CD14-positive monocyte (primary cell): ENCODE data around the gene RBMS1. TPM values are rescaled to one million over a fixed set of nuclear protein-coding genes. Genes with fewer than 3 reads are reported as not detected.

Experiments used
- DNase-seq, 3 donors: peaks; one replicate each; pipeline ENCODE4 v3.0.0-alpha.2; 2011 to 2022
- H2AFZ ChIP-seq: 2 replicates; pipeline ENCODE4 v1.6.0; 2012; ENCODE audit warnings: mild to moderate bottlenecking, low read depth, low read length, inconsistent platforms; ENCODE audit not compliant: insufficient read depth, poor library complexity, severe bottlenecking
- H3K27ac ChIP-seq, 2 donors: 1 replicate in 1 of 2; 2 replicates in 1 of 2; pipeline ENCODE4 v1.5.1; 2012 to 2013; ENCODE audit warnings: low read length in 2 of 2, control low read depth in 1 of 2, inconsistent platforms in 1 of 2, low read depth in 1 of 2, mild to moderate bottlenecking in 1 of 2
- H3K27me3 ChIP-seq, 2 donors: one replicate each; pipeline versions ENCODE4 v1.6.0 to v1.6.1; 2011 to 2013; ENCODE audit warnings: low read length in 2 of 2; ENCODE audit not compliant: control insufficient read depth in 2 of 2, insufficient read depth in 2 of 2
- H3K36me3 ChIP-seq, 2 donors: replicated peaks in 1 of 2; 1 replicate in 1 of 2; 2 replicates in 1 of 2; pipeline versions ENCODE4 v1.5.1 to v1.6.1; 2012 to 2013; ENCODE audit warnings: low read length in 2 of 2, control low read depth in 1 of 2, inconsistent platforms in 1 of 2, mild to moderate bottlenecking in 1 of 2; ENCODE audit not compliant: insufficient read depth in 2 of 2, control insufficient read depth in 1 of 2
- H3K4me1 ChIP-seq, 2 donors: 1 replicate in 1 of 2; 2 replicates in 1 of 2; pipeline versions ENCODE4 v1.5.1 to v1.6.1; 2012 to 2013; ENCODE audit warnings: low read length in 2 of 2, control low read depth in 1 of 2, inconsistent platforms in 1 of 2, mild to moderate bottlenecking in 1 of 2, moderate library complexity in 1 of 2; ENCODE audit not compliant: insufficient read depth in 2 of 2, control insufficient read depth in 1 of 2
- H3K4me2 ChIP-seq: replicated peaks from 2 replicates; pipeline ENCODE3; 2012; ENCODE audit warnings: low read length, moderate library complexity, mild to moderate bottlenecking; ENCODE audit not compliant: poor library complexity, severe bottlenecking; ENCODE audit errors: extremely low read depth
- H3K4me3 ChIP-seq, 3 experiments: fragments of 200-600 bp in 1 of 3; sonication (generic) in 1 of 3; replicated peaks in 1 of 3; 1 replicate in 2 of 3; 2 replicates in 1 of 3; pipeline ENCODE4 v1.5.1; 2011 to 2013; ENCODE audit warnings: low read length in 3 of 3, mild to moderate bottlenecking in 3 of 3, control low read depth in 2 of 3, low read depth in 2 of 3, inconsistent platforms in 1 of 3, moderate library complexity in 1 of 3
- H3K79me2 ChIP-seq: 2 replicates; pipeline ENCODE4 v1.6.0; 2012; ENCODE audit warnings: mild to moderate bottlenecking, control low read depth, inconsistent platforms, low read length, moderate library complexity; ENCODE audit not compliant: insufficient read depth
- H3K9ac ChIP-seq: 2 replicates; pipeline ENCODE4 v1.6.0; 2017; ENCODE audit warnings: low read length, mild to moderate bottlenecking; ENCODE audit not compliant: insufficient read depth, poor library complexity, severe bottlenecking
- H3K9me3 ChIP-seq, 2 donors: replicated peaks in 1 of 2; 1 replicate in 1 of 2; 2 replicates in 1 of 2; pipeline versions ENCODE4 v1.5.1 to v1.6.1; 2012 to 2013; ENCODE audit warnings: low read length in 2 of 2, control low read depth in 1 of 2; ENCODE audit not compliant: control insufficient read depth in 1 of 2, insufficient read depth in 1 of 2
- H4K20me1 ChIP-seq: 2 replicates; pipeline ENCODE4 v1.6.0; 2012; ENCODE audit warnings: mild to moderate bottlenecking, low read length, control low read depth, moderate library complexity; ENCODE audit not compliant: insufficient read depth
- H3K27ac Mint-ChIP-seq, 7 donors: one replicate each; pipeline ENCODE4 v1.8.0; 2020; ENCODE audit warnings: mild to moderate bottlenecking in 7 of 7, mixed read lengths in 7 of 7, moderate library complexity in 6 of 7, inconsistent platforms in 2 of 7
- H3K27me3 Mint-ChIP-seq, 3 donors: one replicate each; pipeline ENCODE4 v1.8.0; 2021 to 2022; ENCODE audit warnings: low read depth in 3 of 3, mild to moderate bottlenecking in 3 of 3, mixed read lengths in 3 of 3, moderate library complexity in 3 of 3, inconsistent platforms in 1 of 3
- H3K36me3 Mint-ChIP-seq, 2 donors: one replicate each; pipeline ENCODE4 v1.8.0; 2020; ENCODE audit warnings: mixed read lengths in 2 of 2, inconsistent platforms in 1 of 2, mild to moderate bottlenecking in 1 of 2
- H3K4me1 Mint-ChIP-seq: one replicate; pipeline ENCODE4 v1.8.0; 2020; ENCODE audit warnings: mild to moderate bottlenecking, mixed read lengths
- H3K4me3 Mint-ChIP-seq, 2 donors: one replicate each; pipeline ENCODE4 v1.8.0; 2020; ENCODE audit warnings: mild to moderate bottlenecking in 2 of 2, mixed read lengths in 2 of 2, moderate library complexity in 1 of 2
- H3K9me3 Mint-ChIP-seq, 7 donors: one replicate each; pipeline ENCODE4 v1.8.0; 2020 to 2022; ENCODE audit warnings: mixed read lengths in 7 of 7, mild to moderate bottlenecking in 6 of 7, moderate library complexity in 6 of 7, inconsistent platforms in 2 of 7
- WGBS: methylation state at CpG from one replicate; pipeline ENCODE4 v1.1.5; 2013; ENCODE audit warnings: missing lambda C conversion rate; ENCODE audit not compliant: insufficient coverage; 5-methylcytosine and 5-hydroxymethylcytosine counted together
- intact Hi-C, 2 donors: fragments of 100-400 bp; cut with micrococcal nuclease; formaldehyde crosslinking; loops; one replicate each; pipeline versions ENCODE4 v1.15.0 to v1.15.1; 2023
- polyA plus RNA-seq, 3 donors: library from polyadenylated mRNA; depleted of rRNA in 1 of 3; unstranded in 2 of 3; stranded (reverse) in 1 of 3; fragments of 300-500 nt in 2 of 3; fragments of >200 nt in 1 of 3; fragmentation: Illumina TruSeq in 2 of 3; gene quantifications; 1 replicate in 2 of 3; 2 replicates in 1 of 3; pipeline ENCODE4 v1.2.3, GENCODE V29; 2012 to 2021
- TF ChIP-seq, protein P1 (sequence below): fragments of 200-600 bp; IDR thresholded peaks from one replicate; pipeline ENCODE4 v1.8.0; 2022; ENCODE audit warnings: antibody characterized with exemption, mild to moderate bottlenecking

The RBMS1 gene
- polyA plus RNA-seq, 3 donors = 88.2 to 91.2 (median 89.4) TPM

GRCh38 chr2:160229591-160229990, 264.0 kb downstream of the RBMS1 start:
- Histone ChIP-seq H3K79me2 (no peaks in the 10 kb centered on the region), H3K9ac (no peak overlapping the region), H3K4me1 (no peaks in the 10 kb centered on the region), H3K27ac (no peak overlapping the region), H3K36me3 (no peaks in the 10 kb centered on the region), H3K4me3 (no peak overlapping the region), H3K27me3 (no peaks in the 10 kb centered on the region), H3K4me2 (no peak overlapping the region), H2AFZ (no peak overlapping the region), H3K9me3 (no peaks in the 10 kb centered on the region), H4K20me1 (no peaks in the 10 kb centered on the region)
- peaks cover 0 to 2% (median 0%) of the 10 kb centered on the region in 3 donors for H3K27me3 Mint-ChIP-seq
- peaks cover 2% of the 10 kb centered on the region for H3K4me1 Mint-ChIP-seq
- DNase-seq = no peak
- TF ChIP-seq, protein P1, sequence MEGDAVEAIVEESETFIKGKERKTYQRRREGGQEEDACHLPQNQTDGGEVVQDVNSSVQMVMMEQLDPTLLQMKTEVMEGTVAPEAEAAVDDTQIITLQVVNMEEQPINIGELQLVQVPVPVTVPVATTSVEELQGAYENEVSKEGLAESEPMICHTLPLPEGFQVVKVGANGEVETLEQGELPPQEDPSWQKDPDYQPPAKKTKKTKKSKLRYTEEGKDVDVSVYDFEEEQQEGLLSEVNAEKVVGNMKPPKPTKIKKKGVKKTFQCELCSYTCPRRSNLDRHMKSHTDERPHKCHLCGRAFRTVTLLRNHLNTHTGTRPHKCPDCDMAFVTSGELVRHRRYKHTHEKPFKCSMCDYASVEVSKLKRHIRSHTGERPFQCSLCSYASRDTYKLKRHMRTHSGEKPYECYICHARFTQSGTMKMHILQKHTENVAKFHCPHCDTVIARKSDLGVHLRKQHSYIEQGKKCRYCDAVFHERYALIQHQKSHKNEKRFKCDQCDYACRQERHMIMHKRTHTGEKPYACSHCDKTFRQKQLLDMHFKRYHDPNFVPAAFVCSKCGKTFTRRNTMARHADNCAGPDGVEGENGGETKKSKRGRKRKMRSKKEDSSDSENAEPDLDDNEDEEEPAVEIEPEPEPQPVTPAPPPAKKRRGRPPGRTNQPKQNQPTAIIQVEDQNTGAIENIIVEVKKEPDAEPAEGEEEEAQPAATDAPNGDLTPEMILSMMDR = no peak
- H3K27ac Mint-ChIP-seq = no peak overlapping the region
- H3K9me3 Mint-ChIP-seq = no peaks in the 10 kb centered on the region
- intact Hi-C loops = no loop called here
- no peaks in the 10 kb centered on the region for H3K36me3 Mint-ChIP-seq
- no peak overlapping the region for H3K4me3 Mint-ChIP-seq
- WGBS = no CpG with 5 or more reads among the region's 1 CpG

DNA sequence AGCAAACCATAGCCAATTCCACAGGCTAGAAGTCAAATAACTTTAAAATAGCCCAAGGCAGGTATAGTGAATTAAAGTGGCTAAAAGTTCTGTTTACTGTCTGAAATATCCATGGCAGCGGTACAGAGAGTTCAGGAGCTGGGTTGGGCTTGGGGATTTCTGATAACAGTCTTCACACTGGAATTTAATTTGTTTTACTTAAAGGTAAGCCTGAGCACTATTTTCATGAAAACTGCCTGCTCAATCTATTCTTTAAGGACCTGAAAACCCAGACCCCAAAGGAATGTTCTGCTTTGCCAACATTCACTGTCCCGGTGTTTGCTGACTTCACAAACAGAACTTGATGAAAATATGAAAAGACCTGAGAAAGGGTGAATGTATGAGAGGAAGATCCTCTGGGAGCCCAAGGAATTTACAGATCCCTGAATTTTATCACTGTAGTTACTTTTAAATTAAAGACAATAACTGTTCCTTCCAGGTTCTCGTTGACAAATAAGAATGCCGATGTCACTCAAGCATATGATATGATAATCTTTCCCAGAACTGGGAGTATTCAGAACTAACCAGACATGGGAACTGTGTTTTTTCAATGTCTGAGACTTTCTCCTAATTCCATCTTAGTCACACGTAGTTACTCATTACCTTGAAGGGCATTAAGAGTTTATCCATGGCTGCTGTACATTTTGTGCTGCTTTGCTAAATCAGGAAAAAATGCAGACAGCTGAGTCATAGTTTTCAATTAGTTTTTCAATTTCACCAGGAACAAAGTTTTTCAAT, 265.3 kb downstream of the RBMS1 start:
- Mint-ChIP-seq H3K27ac (no peak overlapping the region), H3K9me3 (no peaks in the 10 kb centered on the region), H3K4me1 (peaks cover 2% of the 10 kb centered on the region), H3K27me3 (peaks cover 0 to 2% (median 0%) of the 10 kb centered on the region in 3 donors), H3K36me3 (no peaks in the 10 kb centered on the region), H3K4me3 (no peak overlapping the region)
- Histone ChIP-seq H3K9me3 (no peaks in the 10 kb centered on the region), H3K4me1 (no peaks in the 10 kb centered on the region), H3K4me2 (no peak overlapping the region), H3K36me3 (no peaks in the 10 kb centered on the region), H4K20me1 (no peaks in the 10 kb centered on the region), H3K27me3 (no peaks in the 10 kb centered on the region), H3K4me3 (no peak overlapping the region), H3K79me2 (no peaks in the 10 kb centered on the region), H3K27ac (no peak overlapping the region), H2AFZ (no peak overlapping the region), H3K9ac (no peak overlapping the region)
- TF ChIP-seq, protein P1 = no peak
- intact Hi-C loops = no loop called here
- WGBS = no CpG with 5 or more reads among the region's 5 CpGs
- no peak for DNase-seq
